OCI-LY7 (cell line): ENCODE data around the gene COL23A1. TPM values are rescaled to one million over a fixed set of nuclear protein-coding genes. Genes with fewer than 3 reads are reported as not detected.

Experiments used
- BruUV-seq: library from RNA; stranded (reverse); fragments of 400-500 nt; replicated peaks from 2 replicates; lab custom pipeline; 2021; lab: Mats Ljungman, UMichigan
- CTCF ChIA-PET: fragments of 300-600 bp; sonication (Branson Sonifier 250); formaldehyde crosslinking; loops from one replicate; lab custom pipeline; 2022; ENCODE audit warnings: antibody characterized with exemption; ENCODE audit not compliant: unreplicated experiment; lab: Charles Lee
- POLR2A ChIA-PET: fragments of 300-600 bp; sonication (Branson Sonifier 250); formaldehyde crosslinking; loops from one replicate; lab custom pipeline; 2022; ENCODE audit warnings: antibody characterized with exemption; lab: Charles Lee
- DNase-seq: peaks from one replicate; pipeline ENCODE4 v3.0.0-alpha.2; 2015; ENCODE audit warnings: low spot score
- H2AFZ ChIP-seq: fragments of 200-600 bp; sonication (generic), shearing (Covaris generic); 2 replicates; pipeline ENCODE4 v1.6.1; 2014; ENCODE audit warnings: mild to moderate bottlenecking, antibody characterized with exemption, low read length, moderate library complexity
- H3K27ac ChIP-seq: fragments of 200-600 bp; sonication (generic); 2 replicates; pipeline ENCODE4 v1.5.1; 2014; ENCODE audit warnings: mixed run types, low read depth, mild to moderate bottlenecking, moderate library complexity, low read length, inconsistent platforms; ENCODE audit not compliant: poor library complexity, severe bottlenecking
- H3K36me3 ChIP-seq: fragments of 200-600 bp; sonication (generic); 2 replicates; pipeline ENCODE4 v1.6.1; 2014; ENCODE audit warnings: mild to moderate bottlenecking, antibody characterized with exemption, low read length, moderate library complexity, mixed read lengths; ENCODE audit not compliant: insufficient read depth
- H3K4me1 ChIP-seq: fragments of 200-600 bp; sonication (generic); 2 replicates; pipeline ENCODE4 v1.5.1; 2014; ENCODE audit warnings: mild to moderate bottlenecking, low read length; ENCODE audit not compliant: insufficient read depth, poor library complexity, severe bottlenecking
- H3K4me2 ChIP-seq: fragments of 200-600 bp; sonication (generic); 2 replicates; pipeline ENCODE4 v1.6.1; 2014; ENCODE audit warnings: mild to moderate bottlenecking, low read length
- H3K4me3 ChIP-seq: fragments of 200-600 bp; sonication (generic); 2 replicates; pipeline ENCODE4 v1.5.1; 2014; ENCODE audit warnings: mild to moderate bottlenecking, low read depth, low read length; ENCODE audit not compliant: poor library complexity, severe bottlenecking
- H3K79me2 ChIP-seq: fragments of 200-600 bp; sonication (generic); 2 replicates; pipeline ENCODE4 v1.6.1; 2016; ENCODE audit warnings: low read depth, mild to moderate bottlenecking, low read length, moderate library complexity, mixed read lengths; ENCODE audit not compliant: insufficient read depth
- H3K9me2 ChIP-seq: fragments of 200-600 bp; sonication (generic); 2 replicates; pipeline ENCODE4 v1.6.1; 2016; ENCODE audit warnings: mild to moderate bottlenecking, low read length, mixed read lengths; ENCODE audit not compliant: insufficient read depth
- H3K9me3 ChIP-seq: fragments of 200-600 bp; sonication (generic); 2 replicates; pipeline ENCODE4 v1.6.1; 2014; ENCODE audit warnings: mild to moderate bottlenecking, mixed run types, low read length, mixed read lengths
- H4K20me1 ChIP-seq: fragments of 200-600 bp; sonication (generic); 2 replicates; pipeline ENCODE4 v1.6.1; 2014; ENCODE audit warnings: mild to moderate bottlenecking, antibody characterized with exemption, low read length, moderate library complexity, mixed read lengths; ENCODE audit not compliant: insufficient read depth
- CTCF ChIP-seq: fragments of 200-600 bp; sonication (generic); conservative IDR thresholded peaks from 2 replicates; pipeline ENCODE4 v1.5.1; 2014; ENCODE audit warnings: mild to moderate bottlenecking, antibody characterized with exemption, low read length, moderate library complexity, mixed read lengths
- EZH2phosphoT487 ChIP-seq: fragments of 200-600 bp; sonication (generic); IDR thresholded peaks from 2 replicates; pipeline ENCODE4 v1.6.1; 2018; ENCODE audit warnings: low read depth, borderline replicate concordance, mild to moderate bottlenecking, mixed run types, antibody characterized with exemption, low read length, moderate library complexity, mixed read lengths
- intact Hi-C: fragments of 100-400 bp; cut with micrococcal nuclease; formaldehyde crosslinking; loops from one replicate; pipeline ENCODE4 v1.10.0; 2022; ENCODE audit not compliant: unreplicated experiment
- total RNA-seq, 2 experiments: library from RNA; depleted of rRNA in 1 of 2; stranded (reverse); fragments of >200 nt in 1 of 2; shearing (Covaris generic) in 1 of 2; gene quantifications; 2 replicates each; pipeline ENCODE4 v1.2.3, GENCODE V29; 2014 to 2022

COL23A1 gene
- total RNA-seq, 2 experiments from 2014 or later, result 0.53 TPM; not detected in 1

GRCh38 chr5:178532236-178532635 lies 58.0 kb downstream of the COL23A1 start:
- H3K4me3 ChIP-seq, result no peak overlapping the region
- no peak overlapping the region for H3K27ac ChIP-seq
- no TSS peak for BruUV-seq
- H2AFZ ChIP-seq, result no peak overlapping the region
- H4K20me1 ChIP-seq, result no peaks in the 10 kb centered on the region
- ChIA-PET POLR2A (no interaction called here), CTCF (no interaction called here)
- H3K9me3 ChIP-seq, result no peaks in the 10 kb centered on the region
- H3K36me3 ChIP-seq, result no peaks in the 10 kb centered on the region
- no peak overlapping the region for H3K4me2 ChIP-seq
- H3K4me1 ChIP-seq, result no peaks in the 10 kb centered on the region
- H3K9me2 ChIP-seq, result no peaks in the 10 kb centered on the region
- H3K79me2 ChIP-seq, result no peaks in the 10 kb centered on the region
- intact Hi-C loops, result no loop called here
- no peak for TF ChIP-seq CTCF
- TF ChIP-seq EZH2phosphoT487, result no peak
- DNase-seq, result no peak

DNA sequence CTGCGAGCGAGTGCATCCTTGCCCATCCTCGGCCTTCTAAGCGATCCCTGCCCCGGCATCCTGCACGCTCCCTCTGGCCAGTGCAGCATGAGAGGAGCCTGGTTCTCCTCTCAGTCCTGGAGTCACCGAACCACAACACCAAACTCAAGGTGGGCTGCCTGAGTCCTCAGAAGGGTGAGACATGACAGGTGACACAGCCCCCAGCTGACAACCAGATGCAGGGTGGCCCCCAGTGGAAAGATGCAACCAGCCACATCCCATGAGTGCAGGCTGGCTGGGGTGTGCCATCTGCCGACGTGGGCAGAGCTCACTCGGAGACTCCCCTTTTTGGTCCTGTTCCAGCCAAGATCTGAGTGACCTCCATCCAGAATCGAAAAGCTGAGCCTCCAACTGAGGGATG lies 58.4 kb downstream of the COL23A1 start:
- intact Hi-C loops, result no loop called here
- H3K9me2 ChIP-seq, result no peaks in the 10 kb centered on the region
- H3K4me2 ChIP-seq, result no peak overlapping the region
- H3K9me3 ChIP-seq, result no peaks in the 10 kb centered on the region
- ChIA-PET POLR2A (no interaction called here), CTCF (no interaction called here)
- no peaks in the 10 kb centered on the region for H3K36me3 ChIP-seq
- no peak for DNase-seq
- no peaks in the 10 kb centered on the region for H4K20me1 ChIP-seq
- no peak overlapping the region for H2AFZ ChIP-seq
- H3K27ac ChIP-seq, result no peak overlapping the region
- H3K79me2 ChIP-seq, result no peaks in the 10 kb centered on the region
- no peaks in the 10 kb centered on the region for H3K4me1 ChIP-seq
- TF ChIP-seq EZH2phosphoT487, result no peak
- TF ChIP-seq CTCF, result no peak
- no TSS peak for BruUV-seq
- no peak overlapping the region for H3K4me3 ChIP-seq

DNA sequence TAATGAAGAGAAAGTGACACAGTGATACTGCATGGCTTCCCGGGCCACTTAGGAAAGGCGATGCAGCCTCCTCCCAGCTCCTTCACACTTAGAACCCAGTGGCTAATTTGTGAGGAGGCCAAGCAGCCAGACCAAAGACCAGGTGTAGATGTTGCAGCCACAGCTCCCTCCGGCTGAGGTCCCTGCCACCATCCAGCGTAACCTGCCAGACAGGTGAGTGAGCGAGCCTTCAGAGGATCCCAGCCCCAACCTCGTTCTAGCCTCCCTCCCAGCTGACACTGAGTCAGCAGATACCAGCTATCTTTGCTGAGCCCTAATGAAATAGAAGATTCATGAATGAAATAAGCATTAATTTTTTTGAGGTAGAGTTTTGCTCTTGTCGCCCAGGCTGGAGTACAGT lies 59.7 kb downstream of the COL23A1 start:
- H3K36me3 ChIP-seq, result no peaks in the 10 kb centered on the region

More for the DNA sequence above, 59.7 kb downstream of the COL23A1 start:
- TF ChIP-seq CTCF (no peak), EZH2phosphoT487 (no peak)
- POLR2A ChIA-PET, result no interaction called here
- Histone ChIP-seq H3K4me3 (no peak overlapping the region), H3K9me2 (no peaks in the 10 kb centered on the region), H2AFZ (no peak overlapping the region), H4K20me1 (no peaks in the 10 kb centered on the region), H3K4me1 (no peaks in the 10 kb centered on the region), H3K9me3 (no peaks in the 10 kb centered on the region), H3K79me2 (no peaks in the 10 kb centered on the region), H3K27ac (no peak overlapping the region), H3K4me2 (no peak overlapping the region)
- CTCF ChIA-PET, result interaction anchor here (0.6 kb wide), 1 partner anchor 1073 kb away, joined by 4 read pairs; no protein-coding TSS in a partner anchor
- no peak for DNase-seq
- BruUV-seq, result no TSS peak
- intact Hi-C loops, result no loop called here
